Motor neuron (in vitro differentiated cells): ENCODE data around the gene KCNRG. TPM values are rescaled to one million over a fixed set of nuclear protein-coding genes. Genes with fewer than 3 reads are reported as not detected.

Source experiments
- ATAC-seq, 8 experiments: fragments of 200-7000 bp; cut with Tn5 transposase; replicated peaks in 6 of 8; 2 replicates each; pipeline ENCODE4 v1.8.0; 2021; ENCODE audit warnings: mild to moderate bottlenecking in 8 of 8, moderate library complexity in 8 of 8
- H3K27ac ChIP-seq, 2 donors: fragments of 250-450 bp; sonication (Bioruptor Pico); 2 replicates each; pipeline ENCODE4 v1.9.0; 2021; ENCODE audit warnings: antibody characterized with exemption in 2 of 2, mild to moderate bottlenecking in 2 of 2, moderate library complexity in 1 of 2
- H3K4me1 ChIP-seq, 2 donors: fragments of 250-450 bp; sonication (Bioruptor Pico); replicated peaks in 1 of 2; 2 replicates each; pipeline ENCODE4 v1.6.1; 2021; ENCODE audit warnings: antibody characterized with exemption in 2 of 2, mild to moderate bottlenecking in 2 of 2, moderate library complexity in 1 of 2
- H3K4me3 ChIP-seq, 5 donors: fragments of 250-450 bp; sonication (Bioruptor Pico); 2 replicates each; pipeline ENCODE4 v1.9.0; 2021; ENCODE audit warnings: antibody characterized with exemption in 5 of 5, mild to moderate bottlenecking in 5 of 5, moderate library complexity in 4 of 5
- WGBS, 10 experiments: fragments of 450-650 bp; shearing (Covaris generic); methylation state at CpG; one replicate each; pipeline ENCODE4 v1.0.0; 2022; 5-methylcytosine and 5-hydroxymethylcytosine counted together
- in situ Hi-C, 9 experiments: fragments of 400-800 bp; cut with MboI; loops; one replicate each; pipeline ENCODE4 v1.15.0; 2021; ENCODE audit warnings: low sequenced_read_pairs in 9 of 9, low pct_unique_long_range_greater_than_20kb in 2 of 9; ENCODE audit not compliant: unreplicated experiment in 9 of 9
- total RNA-seq, 8 experiments: library from RNA; unstranded; fragments of 300-600 nt; gene quantifications; 2 replicates each; pipeline versions ENCODE4 v1.2.3 to v1.2.4, GENCODE V29; 2022

Gene KCNRG
- total RNA-seq, 8 experiments from 2014 or later, result 1.3 to 9.0 (median 3.5) TPM

DNA sequence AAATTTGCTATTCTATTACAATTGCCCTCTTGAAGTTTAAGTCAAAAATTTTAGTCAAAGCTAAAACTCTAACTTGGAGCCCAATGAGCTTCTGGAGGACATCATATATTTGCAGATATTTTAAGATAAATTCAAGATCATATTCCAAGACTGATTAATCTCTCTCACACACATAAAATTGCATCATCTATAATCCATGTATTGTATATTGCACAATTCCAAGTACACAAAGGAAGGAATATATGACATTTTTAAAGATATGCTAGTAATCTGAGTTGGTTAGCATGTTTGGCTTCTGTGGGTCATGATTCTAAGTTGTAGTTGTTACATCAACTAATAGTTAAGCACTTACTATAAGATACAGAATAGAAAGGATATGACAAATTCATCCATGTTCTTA lies 53.3 kb downstream of the KCNRG start:
- no peak overlapping the region for H3K27ac ChIP-seq
- no peak for ATAC-seq
- H3K4me1 ChIP-seq, result no peaks in the 10 kb centered on the region
- H3K4me3 ChIP-seq, result no peak overlapping the region
- in situ Hi-C loops, result no loop called here

- H3K4me1 ChIP-seq, result no peaks in the 10 kb centered on the region
- no peak overlapping the region for H3K27ac ChIP-seq
- in situ Hi-C loops, result no loop called here
- no peak for ATAC-seq
- H3K4me3 ChIP-seq, result no peak overlapping the region
- 91 to 100% (median 100%) methylated on average over 1 of the region's 1 CpG; no CpG with 5 or more reads in 3 of the 10 experiments for WGBS, 10 experiments
Observed at GRCh38 chr13:50069261-50069660, 54.0 kb downstream of the KCNRG start.

- no peak overlapping the region for H3K4me3 ChIP-seq
- no peak for ATAC-seq
- no peak overlapping the region for H3K27ac ChIP-seq
- H3K4me1 ChIP-seq, result no peaks in the 10 kb centered on the region
- in situ Hi-C loops, result no loop called here
Observed at GRCh38 chr13:50070186-50070585, 54.9 kb downstream of the KCNRG start.

Other genes starting within 250 kb of the KCNRG start
- 10 to 100 TPM; 17.7 to 39.8 (median 33.6) TPM for gene KPNA3, start 222.8 kb upstream of the KCNRG start, total RNA-seq
- 10 to 100 TPM in 3 of 8 experiments, 1 to 10 TPM in 5; 5.4 to 21.2 (median 8.6) TPM for gene SPRYD7, start 79.1 kb upstream of the KCNRG start, total RNA-seq
- gene TRIM13, start 18.4 kb upstream of the KCNRG start, total RNA-seq, result 10 to 100 TPM; 16.3 to 40.2 (median 26.8) TPM